ENCODE results near the gene ZNF423.

Gene ZNF423

DNA sequence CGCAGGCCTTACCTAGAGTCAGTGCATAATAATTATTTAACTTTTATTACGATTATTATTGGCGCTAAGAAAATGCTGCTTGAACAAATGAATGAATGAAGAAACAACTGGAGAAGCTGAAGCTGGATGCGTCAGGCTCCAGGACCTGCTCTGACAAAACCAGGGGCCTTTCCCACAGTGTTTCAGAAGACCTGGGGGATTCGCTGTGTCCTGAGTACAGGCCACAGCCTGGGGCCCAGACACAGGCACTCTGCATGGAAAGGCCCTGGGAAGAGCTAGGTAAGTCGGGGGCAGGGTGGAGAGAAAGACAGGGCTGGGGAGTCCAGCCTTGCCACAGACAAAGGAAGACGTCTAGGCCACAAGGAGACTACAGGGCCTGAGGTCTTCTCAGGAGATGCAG is 226.1 kb downstream of the ZNF423 start:
- Histone ChIP-seq H3K4me1 (ENCODE audit: low read length) (no peaks in the 10 kb centered on the region), H3K9me2 (replicated peaks; ENCODE audit: insufficient read depth, low read length) (no peaks in the 10 kb centered on the region), H2AFZ (ENCODE audit: low read length) (no peak overlapping the region), H3K4me2 (ENCODE audit: low read depth, low read length) (no peak overlapping the region), H3K27ac (ENCODE audit: low read length) (no peak overlapping the region), H4K20me1 (ENCODE audit: insufficient read depth, low read length) (no peaks in the 10 kb centered on the region), H3F3A (ENCODE audit: insufficient read depth, low read length) (no peaks in the 10 kb centered on the region), H3K9me3 (replicated peaks; ENCODE audit: insufficient read depth, low read length) (no peaks in the 10 kb centered on the region), H3K27me3 (replicated peaks; ENCODE audit: insufficient read depth, low read length) (no peaks in the 10 kb centered on the region), H3K4me3 (ENCODE audit: low read length) (no peak overlapping the region), H3K79me2 (ENCODE audit: low read length) (no peaks in the 10 kb centered on the region), H3K36me3 (replicated peaks; ENCODE audit: insufficient read depth, low read length) (no peaks in the 10 kb centered on the region), H3K9ac (ENCODE audit: low read length) (no peak overlapping the region)
- TF ChIP-seq, protein P1, sequence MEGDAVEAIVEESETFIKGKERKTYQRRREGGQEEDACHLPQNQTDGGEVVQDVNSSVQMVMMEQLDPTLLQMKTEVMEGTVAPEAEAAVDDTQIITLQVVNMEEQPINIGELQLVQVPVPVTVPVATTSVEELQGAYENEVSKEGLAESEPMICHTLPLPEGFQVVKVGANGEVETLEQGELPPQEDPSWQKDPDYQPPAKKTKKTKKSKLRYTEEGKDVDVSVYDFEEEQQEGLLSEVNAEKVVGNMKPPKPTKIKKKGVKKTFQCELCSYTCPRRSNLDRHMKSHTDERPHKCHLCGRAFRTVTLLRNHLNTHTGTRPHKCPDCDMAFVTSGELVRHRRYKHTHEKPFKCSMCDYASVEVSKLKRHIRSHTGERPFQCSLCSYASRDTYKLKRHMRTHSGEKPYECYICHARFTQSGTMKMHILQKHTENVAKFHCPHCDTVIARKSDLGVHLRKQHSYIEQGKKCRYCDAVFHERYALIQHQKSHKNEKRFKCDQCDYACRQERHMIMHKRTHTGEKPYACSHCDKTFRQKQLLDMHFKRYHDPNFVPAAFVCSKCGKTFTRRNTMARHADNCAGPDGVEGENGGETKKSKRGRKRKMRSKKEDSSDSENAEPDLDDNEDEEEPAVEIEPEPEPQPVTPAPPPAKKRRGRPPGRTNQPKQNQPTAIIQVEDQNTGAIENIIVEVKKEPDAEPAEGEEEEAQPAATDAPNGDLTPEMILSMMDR (IDR thresholded peaks at IDR 0.05; ENCODE audit: low read length): no peak
- no peak for TF ChIP-seq EZH2 (optimal IDR thresholded peaks at IDR 0.05; ENCODE audit: low read depth, low read length)
- no peak for TF ChIP-seq EZH2phosphoT487 (IDR thresholded peaks at IDR 0.05; ENCODE audit: low read length)
- DNase-seq: no peak

DNA sequence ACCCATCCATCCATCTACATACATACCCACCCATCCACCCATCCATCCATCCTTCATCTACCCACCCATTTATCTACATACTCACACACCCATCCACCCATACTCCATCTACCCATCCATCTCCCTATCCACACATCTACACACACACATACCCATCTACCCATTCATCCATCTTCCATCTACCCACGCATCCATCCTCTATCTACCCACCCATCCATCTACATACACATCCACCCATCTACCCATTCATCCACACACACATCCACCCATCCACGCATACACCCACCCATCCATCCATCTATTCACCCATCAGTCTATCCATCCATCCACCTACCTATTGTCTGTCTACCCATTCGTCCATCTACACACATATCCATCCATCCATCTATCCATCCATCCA is 227.8 kb downstream of the ZNF423 start:
- no peaks in the 10 kb centered on the region for H3K79me2 ChIP-seq (ENCODE audit: low read length)

DNA sequence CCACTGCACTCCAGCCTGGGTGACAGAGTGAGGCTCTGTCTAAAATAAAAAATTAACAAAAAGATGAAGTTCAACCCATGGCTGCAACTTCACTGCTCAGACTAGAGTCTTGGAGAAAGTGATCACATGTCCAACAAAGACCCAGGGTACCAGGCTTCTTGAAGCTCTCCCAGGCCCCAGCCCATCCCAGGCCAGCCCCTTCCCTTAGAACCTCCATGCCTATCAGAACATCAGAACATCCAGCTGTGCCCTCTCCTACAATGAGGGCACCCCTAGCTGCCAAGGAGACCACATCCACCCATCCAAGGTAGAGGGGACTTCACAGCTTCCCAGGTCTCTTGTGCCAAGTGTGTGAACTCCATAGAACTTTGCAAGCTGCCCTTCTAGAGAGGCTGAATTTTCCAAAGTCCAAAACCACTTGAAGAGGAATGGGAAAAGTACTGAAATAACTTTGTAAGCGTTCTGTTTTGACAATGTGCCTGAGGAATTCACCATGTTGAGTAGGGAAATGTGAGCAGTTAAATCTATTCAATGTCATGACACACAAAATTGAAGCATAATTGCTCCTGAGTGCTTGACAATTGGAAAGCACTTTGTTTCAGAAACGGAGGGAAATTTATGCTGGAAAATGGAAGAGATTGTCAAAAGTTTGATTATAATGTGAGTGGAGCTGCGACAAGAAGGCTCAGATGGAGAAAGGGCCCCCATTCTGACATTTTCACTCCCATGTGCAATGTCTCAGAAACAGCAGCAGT is 230.4 kb downstream of the ZNF423 start:
- Histone ChIP-seq H3K79me2 (ENCODE audit: low read length) (no peaks in the 10 kb centered on the region), H3K9me3 (replicated peaks; ENCODE audit: insufficient read depth, low read length) (no peaks in the 10 kb centered on the region), H3K27ac (ENCODE audit: low read length) (no peak overlapping the region), H3K9ac (ENCODE audit: low read length) (no peak overlapping the region), H4K20me1 (ENCODE audit: insufficient read depth, low read length) (no peaks in the 10 kb centered on the region), H3K9me2 (replicated peaks; ENCODE audit: insufficient read depth, low read length) (no peaks in the 10 kb centered on the region), H3K4me2 (ENCODE audit: low read depth, low read length) (no peak overlapping the region), H3K4me1 (ENCODE audit: low read length) (no peaks in the 10 kb centered on the region), H3K27me3 (replicated peaks; ENCODE audit: insufficient read depth, low read length) (no peaks in the 10 kb centered on the region), H3K36me3 (replicated peaks; ENCODE audit: insufficient read depth, low read length) (no peaks in the 10 kb centered on the region), H2AFZ (ENCODE audit: low read length) (no peak overlapping the region), H3F3A (ENCODE audit: insufficient read depth, low read length) (no peaks in the 10 kb centered on the region), H3K4me3 (ENCODE audit: low read length) (no peak overlapping the region)
- TF ChIP-seq EZH2 (optimal IDR thresholded peaks at IDR 0.05; ENCODE audit: low read depth, low read length) (no peak), EZH2phosphoT487 (IDR thresholded peaks at IDR 0.05; ENCODE audit: low read length) (no peak)
- TF ChIP-seq, protein P1 (IDR thresholded peaks at IDR 0.05; ENCODE audit: low read length): no peak
- no peak for DNase-seq

More for the DNA sequence above, 227.8 kb downstream of the ZNF423 start:
- H3K9me2 ChIP-seq (replicated peaks; ENCODE audit: insufficient read depth, low read length): no peaks in the 10 kb centered on the region
- H3K27me3 ChIP-seq (replicated peaks; ENCODE audit: insufficient read depth, low read length): no peaks in the 10 kb centered on the region
- no peak overlapping the region for H3K4me3 ChIP-seq (ENCODE audit: low read length)
- no peaks in the 10 kb centered on the region for H3K9me3 ChIP-seq (replicated peaks; ENCODE audit: insufficient read depth, low read length)
- no peaks in the 10 kb centered on the region for H3K36me3 ChIP-seq (replicated peaks; ENCODE audit: insufficient read depth, low read length)
- DNase-seq: no peak
- no peak overlapping the region for H2AFZ ChIP-seq (ENCODE audit: low read length)
- H4K20me1 ChIP-seq (ENCODE audit: insufficient read depth, low read length): no peaks in the 10 kb centered on the region
- TF ChIP-seq, protein P1 (IDR thresholded peaks at IDR 0.05; ENCODE audit: low read length): no peak
- TF ChIP-seq EZH2phosphoT487 (IDR thresholded peaks at IDR 0.05; ENCODE audit: low read length) (no peak), EZH2 (optimal IDR thresholded peaks at IDR 0.05; ENCODE audit: low read depth, low read length) (no peak)
- H3K4me2 ChIP-seq (ENCODE audit: low read depth, low read length): no peak overlapping the region
- H3K27ac ChIP-seq (ENCODE audit: low read length): no peak overlapping the region
- no peak overlapping the region for H3K9ac ChIP-seq (ENCODE audit: low read length)
- no peaks in the 10 kb centered on the region for H3F3A ChIP-seq (ENCODE audit: insufficient read depth, low read length)
- no peaks in the 10 kb centered on the region for H3K4me1 ChIP-seq (ENCODE audit: low read length)

Measured in MM.1S (cell line).